ENCODE data around the gene SNRPA. TPM values are rescaled to one million over a fixed set of nuclear protein-coding genes. Genes with fewer than 3 reads are reported as not detected.

The SNRPA gene
- total and polyA plus RNA-seq, 2 of the 13 experiments (the other 11 are each of a cell fraction or from before 2014, with no cell fraction given) = 59.6 to 162 TPM

DNA sequence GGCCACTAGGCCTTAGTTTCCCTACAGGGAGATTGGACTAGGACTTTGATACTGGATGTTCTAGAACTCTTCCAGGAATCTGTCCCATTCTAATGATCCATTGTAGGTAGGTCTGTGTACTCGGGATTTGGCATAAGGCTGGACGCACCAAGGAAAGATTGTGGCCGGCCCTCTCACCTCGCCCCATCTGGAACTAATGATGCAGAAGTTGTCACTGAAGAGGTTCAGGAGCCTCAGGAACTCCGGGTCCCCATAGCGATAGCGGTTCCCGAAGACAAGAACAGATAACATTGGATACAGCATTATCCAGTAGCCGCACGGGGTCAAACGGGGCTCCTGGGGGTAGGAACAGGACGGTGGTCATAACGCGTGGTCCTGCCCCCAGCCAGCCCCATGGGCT lies 59.2 kb downstream of the SNRPA start:
- ChIA-PET POLR2A (no interaction called here), CTCF (ENCODE audit: low intra/inter-chr PET ratio, low total read pairs) (no interaction called here)
- Histone ChIP-seq H3K4me2 (ENCODE audit: low read depth, low read length) (no peak overlapping the region), H2AFZ (ENCODE audit: low read length) (no peak overlapping the region), H4K20me1 (ENCODE audit: insufficient read depth, low read length) (peaks cover 8% of the 10 kb centered on the region; the same call in 1 of the 2 replicates), H3K4me3 (replicated peaks in 1 of 3; ENCODE audit: insufficient read depth in 1 of 3, low read depth in 2 of 3, low read length in 3 of 3) (no peak overlapping the region), H3K27me3 (ENCODE audit: control insufficient read depth in 1 of 2, insufficient read depth in 2 of 2, low read length in 2 of 2) (no peaks in the 10 kb centered on the region; a peak in 1 of 5 replicates), H3K4me1 (ENCODE audit: insufficient read depth, low read length) (no peaks in the 10 kb centered on the region; the same call in 1 of the 2 replicates), H3K36me3 (replicated peaks in 1 of 2; ENCODE audit: control insufficient read depth in 1 of 2, insufficient read depth in 2 of 2, low read length in 2 of 2) (peaks cover 12 to 26% of the 10 kb centered on the region in 2 experiments; a peak in 4 of 5 replicates), H3K9ac (ENCODE audit: insufficient read depth, low read depth, low read length) (no peak overlapping the region), H3K79me2 (ENCODE audit: insufficient read depth, low read length) (peaks cover 4% of the 10 kb centered on the region), H3K27ac (ENCODE audit: extremely low read length, insufficient read depth, low read length) (no peak overlapping the region), H3K9me3 (ENCODE audit: low read length) (no peaks in the 10 kb centered on the region)
- no peak for FAIRE-seq
- no TSS peak for BruUV-seq (replicated peaks)
- no peak for ATAC-seq
- in situ Hi-C loops (cut with HindIII; ENCODE audit: extremely low pct_ligation_motif_present, low pct_unique_long_range_greater_than_20kb) = loop anchor here (10.0 kb wide), 1 partner anchor 325 kb away; no protein-coding TSS in a partner anchor
- 98% methylated on average over 7 of the region's 14 CpGs for WGBS (ENCODE audit: low lambda C conversion rate)
- no peak for DNase-seq (ENCODE audit: low spot score)
- intact Hi-C loops (cut with micrococcal nuclease; ENCODE audit: unreplicated experiment) = no loop called here
- no peak for TF ChIP-seq ZMYM2 (CRISPR knock-in tag; IDR thresholded peaks at IDR 0.05)
- no peak for TF ChIP-seq ZNF619 (CRISPR knock-in tag; IDR thresholded peaks at IDR 0.05)
- no peak for TF ChIP-seq DMAP1 (CRISPR knock-in tag; IDR thresholded peaks at IDR 0.05)
- TF ChIP-seq, protein P1, sequence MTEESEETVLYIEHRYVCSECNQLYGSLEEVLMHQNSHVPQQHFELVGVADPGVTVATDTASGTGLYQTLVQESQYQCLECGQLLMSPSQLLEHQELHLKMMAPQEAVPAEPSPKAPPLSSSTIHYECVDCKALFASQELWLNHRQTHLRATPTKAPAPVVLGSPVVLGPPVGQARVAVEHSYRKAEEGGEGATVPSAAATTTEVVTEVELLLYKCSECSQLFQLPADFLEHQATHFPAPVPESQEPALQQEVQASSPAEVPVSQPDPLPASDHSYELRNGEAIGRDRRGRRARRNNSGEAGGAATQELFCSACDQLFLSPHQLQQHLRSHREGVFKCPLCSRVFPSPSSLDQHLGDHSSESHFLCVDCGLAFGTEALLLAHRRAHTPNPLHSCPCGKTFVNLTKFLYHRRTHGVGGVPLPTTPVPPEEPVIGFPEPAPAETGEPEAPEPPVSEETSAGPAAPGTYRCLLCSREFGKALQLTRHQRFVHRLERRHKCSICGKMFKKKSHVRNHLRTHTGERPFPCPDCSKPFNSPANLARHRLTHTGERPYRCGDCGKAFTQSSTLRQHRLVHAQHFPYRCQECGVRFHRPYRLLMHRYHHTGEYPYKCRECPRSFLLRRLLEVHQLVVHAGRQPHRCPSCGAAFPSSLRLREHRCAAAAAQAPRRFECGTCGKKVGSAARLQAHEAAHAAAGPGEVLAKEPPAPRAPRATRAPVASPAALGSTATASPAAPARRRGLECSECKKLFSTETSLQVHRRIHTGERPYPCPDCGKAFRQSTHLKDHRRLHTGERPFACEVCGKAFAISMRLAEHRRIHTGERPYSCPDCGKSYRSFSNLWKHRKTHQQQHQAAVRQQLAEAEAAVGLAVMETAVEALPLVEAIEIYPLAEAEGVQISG (CRISPR knock-in tag; IDR thresholded peaks at IDR 0.05) = no peak
- TF ChIP-seq, protein P2, sequence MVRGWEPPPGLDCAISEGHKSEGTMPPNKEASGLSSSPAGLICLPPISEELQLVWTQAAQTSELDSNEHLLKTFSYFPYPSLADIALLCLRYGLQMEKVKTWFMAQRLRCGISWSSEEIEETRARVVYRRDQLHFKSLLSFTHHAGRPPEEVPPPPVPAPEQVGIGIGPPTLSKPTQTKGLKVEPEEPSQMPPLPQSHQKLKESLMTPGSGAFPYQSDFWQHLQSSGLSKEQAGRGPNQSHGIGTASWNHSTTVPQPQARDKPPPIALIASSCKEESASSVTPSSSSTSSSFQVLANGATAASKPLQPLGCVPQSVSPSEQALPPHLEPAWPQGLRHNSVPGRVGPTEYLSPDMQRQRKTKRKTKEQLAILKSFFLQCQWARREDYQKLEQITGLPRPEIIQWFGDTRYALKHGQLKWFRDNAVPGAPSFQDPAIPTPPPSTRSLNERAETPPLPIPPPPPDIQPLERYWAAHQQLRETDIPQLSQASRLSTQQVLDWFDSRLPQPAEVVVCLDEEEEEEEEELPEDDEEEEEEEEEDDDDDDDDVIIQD (CRISPR knock-in tag; IDR thresholded peaks at IDR 0.05; ENCODE audit: low read depth) = no peak
- TF ChIP-seq, protein P3, sequence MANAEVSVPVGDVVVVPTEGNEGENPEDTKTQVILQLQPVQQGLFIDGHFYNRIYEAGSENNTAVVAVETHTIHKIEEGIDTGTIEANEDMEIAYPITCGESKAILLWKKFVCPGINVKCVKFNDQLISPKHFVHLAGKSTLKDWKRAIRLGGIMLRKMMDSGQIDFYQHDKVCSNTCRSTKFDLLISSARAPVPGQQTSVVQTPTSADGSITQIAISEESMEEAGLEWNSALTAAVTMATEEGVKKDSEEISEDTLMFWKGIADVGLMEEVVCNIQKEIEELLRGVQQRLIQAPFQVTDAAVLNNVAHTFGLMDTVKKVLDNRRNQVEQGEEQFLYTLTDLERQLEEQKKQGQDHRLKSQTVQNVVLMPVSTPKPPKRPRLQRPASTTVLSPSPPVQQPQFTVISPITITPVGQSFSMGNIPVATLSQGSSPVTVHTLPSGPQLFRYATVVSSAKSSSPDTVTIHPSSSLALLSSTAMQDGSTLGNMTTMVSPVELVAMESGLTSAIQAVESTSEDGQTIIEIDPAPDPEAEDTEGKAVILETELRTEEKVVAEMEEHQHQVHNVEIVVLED (CRISPR knock-in tag; IDR thresholded peaks at IDR 0.05; ENCODE audit: borderline replicate concordance) = no peak
- no peak for TF ChIP-seq SMAD9 (CRISPR knock-in tag; IDR thresholded peaks at IDR 0.05)
- TF ChIP-seq CREB1 (IDR thresholded peaks at IDR 0.05) = no peak
- TF ChIP-seq CREB1 (CRISPR knock-in tag; IDR thresholded peaks at IDR 0.05) = no peak
- no peak for TF ChIP-seq XBP1 (CRISPR knock-in tag; IDR thresholded peaks at IDR 0.05)
- TF ChIP-seq, protein P4, sequence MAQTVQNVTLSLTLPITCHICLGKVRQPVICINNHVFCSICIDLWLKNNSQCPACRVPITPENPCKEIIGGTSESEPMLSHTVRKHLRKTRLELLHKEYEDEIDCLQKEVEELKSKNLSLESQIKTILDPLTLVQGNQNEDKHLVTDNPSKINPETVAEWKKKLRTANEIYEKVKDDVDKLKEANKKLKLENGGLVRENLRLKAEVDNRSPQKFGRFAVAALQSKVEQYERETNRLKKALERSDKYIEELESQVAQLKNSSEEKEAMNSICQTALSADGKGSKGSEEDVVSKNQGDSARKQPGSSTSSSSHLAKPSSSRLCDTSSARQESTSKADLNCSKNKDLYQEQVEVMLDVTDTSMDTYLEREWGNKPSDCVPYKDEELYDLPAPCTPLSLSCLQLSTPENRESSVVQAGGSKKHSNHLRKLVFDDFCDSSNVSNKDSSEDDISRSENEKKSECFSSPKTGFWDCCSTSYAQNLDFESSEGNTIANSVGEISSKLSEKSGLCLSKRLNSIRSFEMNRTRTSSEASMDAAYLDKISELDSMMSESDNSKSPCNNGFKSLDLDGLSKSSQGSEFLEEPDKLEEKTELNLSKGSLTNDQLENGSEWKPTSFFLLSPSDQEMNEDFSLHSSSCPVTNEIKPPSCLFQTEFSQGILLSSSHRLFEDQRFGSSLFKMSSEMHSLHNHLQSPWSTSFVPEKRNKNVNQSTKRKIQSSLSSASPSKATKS (CRISPR knock-in tag; IDR thresholded peaks at IDR 0.05) = no peak
- TF ChIP-seq DR1 (CRISPR knock-in tag; IDR thresholded peaks at IDR 0.05) = no peak
- no peak for TF ChIP-seq RAD21 (CRISPR knock-in tag; IDR thresholded peaks at IDR 0.05)
- no peak for TF ChIP-seq ZKSCAN8 (CRISPR knock-in tag; IDR thresholded peaks at IDR 0.05; ENCODE audit: borderline replicate concordance)
- no peak for TF ChIP-seq ZFY (CRISPR knock-in tag; IDR thresholded peaks at IDR 0.05)
- TF ChIP-seq, protein P5, sequence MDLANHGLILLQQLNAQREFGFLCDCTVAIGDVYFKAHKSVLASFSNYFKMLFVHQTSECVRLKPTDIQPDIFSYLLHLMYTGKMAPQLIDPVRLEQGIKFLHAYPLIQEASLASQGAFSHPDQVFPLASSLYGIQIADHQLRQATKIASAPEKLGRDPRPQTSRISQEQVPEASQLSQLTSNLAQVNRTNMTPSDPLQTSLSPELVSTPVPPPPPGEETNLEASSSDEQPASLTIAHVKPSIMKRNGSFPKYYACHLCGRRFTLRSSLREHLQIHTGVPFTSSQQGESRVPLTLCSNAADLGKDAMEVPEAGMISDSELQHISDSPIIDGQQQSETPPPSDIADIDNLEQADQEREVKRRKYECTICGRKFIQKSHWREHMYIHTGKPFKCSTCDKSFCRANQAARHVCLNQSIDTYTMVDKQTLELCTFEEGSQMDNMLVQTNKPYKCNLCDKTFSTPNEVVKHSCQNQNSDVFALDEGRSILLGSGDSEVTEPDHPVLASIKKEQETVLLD (CRISPR knock-in tag; IDR thresholded peaks at IDR 0.05; ENCODE audit: low read depth) = no peak
- no peak for TF ChIP-seq ZNF468 (CRISPR knock-in tag; IDR thresholded peaks at IDR 0.05)

Data from HepG2 (cell line).